HepG2 (cell line): ENCODE data around the gene DDOST. TPM values are rescaled to one million over a fixed set of nuclear protein-coding genes. Genes with fewer than 3 reads are reported as not detected.

Experiments used
- ATAC-seq: fragments of 200-7000 bp; cut with Tn5 transposase; 3 replicates; pipeline ENCODE4 v1.9.1; 2020; ENCODE audit warnings: mild to moderate bottlenecking, moderate library complexity
- BruUV-seq: library from RNA; stranded (reverse); fragments of 400-500 nt; replicated peaks from 2 replicates; lab custom pipeline; 2021; lab: Mats Ljungman, UMichigan
- CTCF ChIA-PET: fragments of 300-600 bp; formaldehyde crosslinking; extraction: SDS; loops from one replicate; lab custom pipeline; 2021; ENCODE audit warnings: low total read pairs, inconsistent platforms, low intra/inter-chr PET ratio; lab: Yijun Ruan, JAX
- POLR2A ChIA-PET: fragments of 350-600 bp; sonication (Branson Sonifier 250); formaldehyde crosslinking; loops from one replicate; lab custom pipeline; 2020; ENCODE audit warnings: antibody characterized with exemption, inconsistent platforms; lab: Yijun Ruan, JAX
- DNase-seq: peaks from one replicate; pipeline ENCODE4 v3.0.0-alpha.2; 2015; ENCODE audit warnings: low spot score
- FAIRE-seq: peaks from 3 replicates; lab custom pipeline; 2011; peaks lifted over from hg19 to GRCh38; lab: Jason Lieb, UNC
- H2AFZ ChIP-seq: one replicate; pipeline ENCODE4 v1.6.1; 2011; ENCODE audit warnings: low read length, inconsistent platforms
- H3K27ac ChIP-seq: fragments of 300-600 bp; 3 replicates; pipeline ENCODE4 v1.8.0; 2011; ENCODE audit warnings: mixed run types, mild to moderate bottlenecking, mixed read lengths, low read length, inconsistent platforms; ENCODE audit not compliant: insufficient read depth; ENCODE audit errors: extremely low read length
- H3K27me3 ChIP-seq, 2 experiments: fragments of 200-600 bp in 1 of 2; 2 replicates in 1 of 2; 3 replicates in 1 of 2; pipeline versions ENCODE4 v1.6.0 to v1.8.0; 2011; ENCODE audit warnings: low read length in 2 of 2, mild to moderate bottlenecking in 2 of 2, moderate library complexity in 2 of 2, inconsistent platforms in 1 of 2; ENCODE audit not compliant: insufficient read depth in 2 of 2, control insufficient read depth in 1 of 2
- H3K36me3 ChIP-seq, 2 experiments: fragments of 200-600 bp in 1 of 2; replicated peaks in 1 of 2; 2 replicates in 1 of 2; 3 replicates in 1 of 2; pipeline versions ENCODE4 v1.5.1 to v1.8.0; 2011; ENCODE audit warnings: low read length in 2 of 2, inconsistent platforms in 1 of 2; ENCODE audit not compliant: insufficient read depth in 2 of 2, control insufficient read depth in 1 of 2
- H3K4me1 ChIP-seq: 2 replicates; pipeline ENCODE4 v1.5.1; 2012; ENCODE audit warnings: low read length, inconsistent platforms; ENCODE audit not compliant: insufficient read depth
- H3K4me2 ChIP-seq: 2 replicates; pipeline ENCODE4 v1.6.0; 2011; ENCODE audit warnings: low read depth, low read length, inconsistent platforms
- H3K4me3 ChIP-seq, 3 experiments: fragments of 200-600 bp in 1 of 3; sonication (generic), shearing (Covaris generic) in 1 of 3; replicated peaks in 1 of 3; 2 replicates each; pipeline ENCODE4 v1.5.1; 2011 to 2016; ENCODE audit warnings: low read length in 3 of 3, inconsistent platforms in 2 of 3, low read depth in 2 of 3, mild to moderate bottlenecking in 2 of 3, control low read depth in 1 of 3, mixed read lengths in 1 of 3; ENCODE audit not compliant: insufficient read depth in 1 of 3
- H3K79me2 ChIP-seq: one replicate; pipeline ENCODE4 v1.6.1; 2011; ENCODE audit warnings: low read length, inconsistent platforms; ENCODE audit not compliant: insufficient read depth
- H3K9ac ChIP-seq: 2 replicates; pipeline ENCODE4 v1.6.0; 2011; ENCODE audit warnings: mild to moderate bottlenecking, low read depth, low read length, inconsistent platforms; ENCODE audit not compliant: insufficient read depth
- H3K9me3 ChIP-seq: 2 replicates; pipeline ENCODE4 v1.5.1; 2012; ENCODE audit warnings: mild to moderate bottlenecking, low read length
- H4K20me1 ChIP-seq: 2 replicates; pipeline ENCODE4 v1.6.0; 2011; ENCODE audit warnings: inconsistent platforms, mild to moderate bottlenecking, low read length, moderate library complexity; ENCODE audit not compliant: insufficient read depth
- NBN ChIP-seq: fragments of 450-650 bp; conservative IDR thresholded peaks from 2 replicates; pipeline ENCODE4 v1.6.1; 2017
- NCOA5 ChIP-seq: sonication (generic); formaldehyde crosslinking; IDR thresholded peaks from 2 replicates; pipeline ENCODE4 v1.4.0; 2020; ENCODE audit warnings: missing genetic modification reagents
- NFRKB ChIP-seq: fragments of 450-650 bp; IDR thresholded peaks from 2 replicates; pipeline ENCODE4 v1.6.1; 2017
- PRPF4 ChIP-seq: fragments of 200-400 bp; formaldehyde crosslinking; IDR thresholded peaks from 2 replicates; pipeline ENCODE4 v1.6.1; 2016; ENCODE audit warnings: low read length, low read depth; ENCODE audit not compliant: poor library complexity, severe bottlenecking
- ZBTB21 ChIP-seq: sonication (generic); formaldehyde crosslinking; IDR thresholded peaks from 2 replicates; pipeline ENCODE4 v1.4.0; 2020; ENCODE audit warnings: missing genetic modification reagents
- ZFP36L1 ChIP-seq: sonication (generic); formaldehyde crosslinking; IDR thresholded peaks from 2 replicates; pipeline ENCODE4 v1.8.0; 2022; ENCODE audit warnings: mild to moderate bottlenecking, missing genetic modification reagents, moderate library complexity
- ZNF652 ChIP-seq: IDR thresholded peaks from 2 replicates; pipeline ENCODE4 v1.6.1; 2016; ENCODE audit warnings: low read depth, borderline replicate concordance
- ZNF737 ChIP-seq: sonication (generic); formaldehyde crosslinking; IDR thresholded peaks from 2 replicates; pipeline ENCODE4 v1.5.0; 2020; ENCODE audit warnings: missing genetic modification reagents, mild to moderate bottlenecking, borderline replicate concordance
- ZNF776 ChIP-seq: sonication (generic); formaldehyde crosslinking; IDR thresholded peaks from 2 replicates; pipeline ENCODE4 v1.4.0; 2020; ENCODE audit warnings: mild to moderate bottlenecking, missing genetic modification reagents
- ZSCAN25 ChIP-seq: sonication (generic); formaldehyde crosslinking; IDR thresholded peaks from 2 replicates; pipeline ENCODE4 v1.8.0; 2022; ENCODE audit warnings: mild to moderate bottlenecking, missing genetic modification reagents
- WGBS: methylation state at CpG from one replicate; pipeline ENCODE4 v1.1.6; 2017; ENCODE audit warnings: low lambda C conversion rate; 5-methylcytosine and 5-hydroxymethylcytosine counted together
- in situ Hi-C: cut with HindIII; loops from 2 replicates; pipeline ENCODE4 v1.10.0; 2017; ENCODE audit warnings: low pct_unique_long_range_greater_than_20kb; ENCODE audit not compliant: extremely low pct_ligation_motif_present
- intact Hi-C: fragments of 100-400 bp; cut with micrococcal nuclease; formaldehyde crosslinking; loops from one replicate; pipeline ENCODE4 v1.10.0; 2022; ENCODE audit not compliant: unreplicated experiment
- polyA plus RNA-seq, 8 experiments: library from polyadenylated mRNA; depleted of rRNA in 3 of 8; stranded (reverse) in 7 of 8; unstranded in 1 of 8; fragments of >200 nt; fragmentation: Illumina TruSeq in 4 of 8; extraction: Trizol in 4 of 8; gene quantifications; 2 replicates each; pipeline versions ENCODE4 v1.2.1 to v1.2.3, GENCODE V29; 2011 to 2016; ENCODE audit warnings: low read depth in 4 of 8, missing spikeins in 1 of 8, mixed read lengths in 1 of 8; ENCODE audit not compliant: insufficient read depth in 1 of 8
- total RNA-seq, 5 experiments: library from RNA; depleted of rRNA; stranded (reverse); fragments of >200 nt; fragmentation: Illumina TruSeq; extraction: Trizol; gene quantifications; 2 replicates each; pipeline ENCODE4 v1.2.3, GENCODE V29; 2016; ENCODE audit warnings: low read depth in 1 of 5
- TF ChIP-seq, protein P1 (sequence below): sonication (generic); formaldehyde crosslinking; IDR thresholded peaks from 2 replicates; pipeline ENCODE4 v1.8.1; 2023; ENCODE audit warnings: mild to moderate bottlenecking, missing genetic modification reagents, borderline replicate concordance
- TF ChIP-seq, protein P2 (sequence below): sonication (generic); formaldehyde crosslinking; IDR thresholded peaks from 2 replicates; pipeline ENCODE4 v1.5.1; 2020; ENCODE audit warnings: missing genetic modification reagents, mild to moderate bottlenecking, borderline replicate concordance
- TF ChIP-seq, protein P3 (sequence below): sonication (generic); formaldehyde crosslinking; IDR thresholded peaks from one replicate; pipeline ENCODE4 v1.5.1; 2020; ENCODE audit warnings: mild to moderate bottlenecking, missing genetic modification reagents; ENCODE audit errors: not compliant biosample characterization

The DDOST gene
- total and polyA plus RNA-seq, 2 of the 13 experiments (the other 11 are each of a cell fraction or from before 2014, with no cell fraction given), result 335 to 494 TPM

DNA sequence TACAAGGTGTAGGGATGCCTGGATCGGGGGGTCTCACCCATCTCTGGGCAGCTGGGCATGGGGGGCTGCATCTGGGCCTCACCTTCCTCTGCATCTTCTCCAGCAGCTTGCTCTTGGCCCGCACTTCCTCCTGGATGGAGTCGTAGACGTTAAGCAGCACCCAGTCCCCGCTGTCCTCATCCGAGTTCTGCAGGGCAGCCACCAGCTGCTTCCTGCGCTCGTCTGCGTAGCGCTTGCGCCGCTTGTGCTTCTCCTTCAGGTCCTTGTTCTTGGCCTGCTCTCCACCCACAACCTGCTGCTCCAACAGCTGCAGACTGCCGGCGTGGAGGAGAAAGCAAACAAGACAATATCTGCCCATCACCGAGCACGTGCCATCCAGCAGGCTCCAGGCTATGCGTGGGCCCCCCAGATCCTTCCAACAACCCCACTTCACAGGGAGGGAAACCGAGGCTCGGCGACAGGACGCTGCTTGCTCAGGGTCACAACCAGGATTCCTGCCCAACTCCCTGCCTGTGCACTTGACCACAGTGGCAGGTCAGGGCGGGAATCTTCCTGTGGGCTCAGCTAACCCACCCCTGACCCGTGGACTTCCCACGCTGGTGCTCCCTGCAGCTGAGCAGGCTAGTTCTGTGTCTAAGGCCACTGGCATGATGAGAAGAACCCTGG lies 21.5 kb upstream of the DDOST start:
- Histone ChIP-seq H3K27ac (no peak overlapping the region), H3K9ac (no peak overlapping the region), H3K4me1 (peaks cover 37% of the 10 kb centered on the region), H3K79me2 (no peaks in the 10 kb centered on the region), H3K4me3 (no peak overlapping the region), H3K36me3 (no peaks in the 10 kb centered on the region), H3K4me2 (no peak overlapping the region), H4K20me1 (no peaks in the 10 kb centered on the region), H3K27me3 (peaks cover 2 to 56% of the 10 kb centered on the region in 2 experiments; a peak in 4 of 5 replicates), H2AFZ (no peak overlapping the region), H3K9me3 (no peaks in the 10 kb centered on the region)
- WGBS, result 56% methylated on average over 14 of the region's 24 CpGs
- no peak for FAIRE-seq
- no peak for DNase-seq
- intact Hi-C loops (no loop called here), in situ Hi-C loops (no loop called here)
- POLR2A ChIA-PET, result no interaction called here
- no TSS peak for BruUV-seq
- CTCF ChIA-PET, result no interaction called here
- no peak for ATAC-seq
- TF ChIP-seq PRPF4 (no peak), NBN (no peak), ZBTB21 (CRISPR knock-in tag) (no peak), ZNF652 (CRISPR knock-in tag) (no peak), ZNF737 (no peak), ZFP36L1 (CRISPR knock-in tag) (no peak), NFRKB (no peak), NCOA5 (CRISPR knock-in tag) (no peak), ZSCAN25 (no peak), ZNF776 (no peak)
- TF ChIP-seq, protein P1, sequence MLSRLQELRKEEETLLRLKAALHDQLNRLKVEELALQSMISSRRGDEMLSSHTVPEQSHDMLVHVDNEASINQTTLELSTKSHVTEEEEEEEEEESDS, result no peak
- TF ChIP-seq, protein P2, sequence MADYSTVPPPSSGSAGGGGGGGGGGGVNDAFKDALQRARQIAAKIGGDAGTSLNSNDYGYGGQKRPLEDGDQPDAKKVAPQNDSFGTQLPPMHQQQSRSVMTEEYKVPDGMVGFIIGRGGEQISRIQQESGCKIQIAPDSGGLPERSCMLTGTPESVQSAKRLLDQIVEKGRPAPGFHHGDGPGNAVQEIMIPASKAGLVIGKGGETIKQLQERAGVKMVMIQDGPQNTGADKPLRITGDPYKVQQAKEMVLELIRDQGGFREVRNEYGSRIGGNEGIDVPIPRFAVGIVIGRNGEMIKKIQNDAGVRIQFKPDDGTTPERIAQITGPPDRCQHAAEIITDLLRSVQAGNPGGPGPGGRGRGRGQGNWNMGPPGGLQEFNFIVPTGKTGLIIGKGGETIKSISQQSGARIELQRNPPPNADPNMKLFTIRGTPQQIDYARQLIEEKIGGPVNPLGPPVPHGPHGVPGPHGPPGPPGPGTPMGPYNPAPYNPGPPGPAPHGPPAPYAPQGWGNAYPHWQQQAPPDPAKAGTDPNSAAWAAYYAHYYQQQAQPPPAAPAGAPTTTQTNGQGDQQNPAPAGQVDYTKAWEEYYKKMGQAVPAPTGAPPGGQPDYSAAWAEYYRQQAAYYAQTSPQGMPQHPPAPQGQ (CRISPR knock-in tag), result no peak
- TF ChIP-seq, protein P3, sequence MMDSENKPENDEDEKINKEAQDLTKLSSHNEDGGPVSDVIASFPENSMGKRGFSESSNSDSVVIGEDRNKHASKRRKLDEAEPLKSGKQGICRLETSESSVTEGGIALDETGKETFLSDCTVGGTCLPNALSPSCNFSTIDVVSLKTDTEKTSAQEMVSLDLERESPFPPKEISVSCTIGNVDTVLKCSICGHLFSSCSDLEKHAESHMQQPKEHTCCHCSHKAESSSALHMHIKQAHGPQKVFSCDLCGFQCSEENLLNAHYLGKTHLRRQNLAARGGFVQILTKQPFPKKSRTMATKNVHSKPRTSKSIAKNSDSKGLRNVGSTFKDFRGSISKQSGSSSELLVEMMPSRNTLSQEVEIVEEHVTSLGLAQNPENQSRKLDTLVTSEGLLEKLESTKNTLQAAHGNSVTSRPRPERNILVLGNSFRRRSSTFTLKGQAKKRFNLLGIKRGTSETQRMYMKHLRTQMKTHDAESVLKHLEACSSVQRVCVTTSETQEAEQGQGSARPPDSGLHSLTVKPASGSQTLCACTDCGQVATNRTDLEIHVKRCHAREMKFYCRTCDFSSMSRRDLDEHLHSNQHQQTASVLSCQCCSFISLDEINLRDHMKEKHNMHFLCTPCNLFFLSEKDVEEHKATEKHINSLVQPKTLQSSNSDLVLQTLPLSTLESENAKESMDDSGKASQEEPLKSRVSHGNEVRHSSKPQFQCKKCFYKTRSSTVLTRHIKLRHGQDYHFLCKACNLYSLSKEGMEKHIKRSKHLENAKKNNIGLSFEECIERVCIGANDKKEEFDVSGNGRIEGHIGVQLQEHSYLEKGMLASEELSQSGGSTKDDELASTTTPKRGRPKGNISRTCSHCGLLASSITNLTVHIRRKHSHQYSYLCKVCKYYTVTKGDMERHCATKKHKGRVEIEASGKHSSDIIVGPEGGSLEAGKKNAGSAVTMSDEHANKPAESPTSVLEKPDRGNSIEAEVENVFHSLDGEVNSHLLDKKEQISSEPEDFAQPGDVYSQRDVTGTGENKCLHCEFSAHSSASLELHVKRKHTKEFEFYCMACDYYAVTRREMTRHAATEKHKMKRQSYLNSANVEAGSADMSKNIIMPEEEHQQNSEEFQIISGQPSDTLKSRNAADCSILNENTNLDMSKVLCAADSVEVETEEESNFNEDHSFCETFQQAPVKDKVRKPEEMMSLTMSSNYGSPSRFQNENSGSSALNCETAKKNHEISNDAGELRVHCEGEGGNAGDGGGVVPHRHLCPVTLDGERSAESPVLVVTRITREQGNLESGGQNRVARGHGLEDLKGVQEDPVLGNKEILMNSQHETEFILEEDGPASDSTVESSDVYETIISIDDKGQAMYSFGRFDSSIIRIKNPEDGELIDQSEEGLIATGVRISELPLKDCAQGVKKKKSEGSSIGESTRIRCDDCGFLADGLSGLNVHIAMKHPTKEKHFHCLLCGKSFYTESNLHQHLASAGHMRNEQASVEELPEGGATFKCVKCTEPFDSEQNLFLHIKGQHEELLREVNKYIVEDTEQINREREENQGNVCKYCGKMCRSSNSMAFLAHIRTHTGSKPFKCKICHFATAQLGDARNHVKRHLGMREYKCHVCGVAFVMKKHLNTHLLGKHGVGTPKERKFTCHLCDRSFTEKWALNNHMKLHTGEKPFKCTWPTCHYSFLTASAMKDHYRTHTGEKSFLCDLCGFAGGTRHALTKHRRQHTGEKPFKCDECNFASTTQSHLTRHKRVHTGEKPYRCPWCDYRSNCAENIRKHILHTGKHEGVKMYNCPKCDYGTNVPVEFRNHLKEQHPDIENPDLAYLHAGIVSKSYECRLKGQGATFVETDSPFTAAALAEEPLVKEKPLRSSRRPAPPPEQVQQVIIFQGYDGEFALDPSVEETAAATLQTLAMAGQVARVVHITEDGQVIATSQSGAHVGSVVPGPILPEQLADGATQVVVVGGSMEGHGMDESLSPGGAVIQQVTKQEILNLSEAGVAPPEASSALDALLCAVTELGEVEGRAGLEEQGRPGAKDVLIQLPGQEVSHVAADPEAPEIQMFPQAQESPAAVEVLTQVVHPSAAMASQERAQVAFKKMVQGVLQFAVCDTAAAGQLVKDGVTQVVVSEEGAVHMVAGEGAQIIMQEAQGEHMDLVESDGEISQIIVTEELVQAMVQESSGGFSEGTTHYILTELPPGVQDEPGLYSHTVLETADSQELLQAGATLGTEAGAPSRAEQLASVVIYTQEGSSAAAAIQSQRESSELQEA (CRISPR knock-in tag), result no peak
